Measurements from ENCODE around the gene MAP6. TPM values are rescaled to one million over a fixed set of nuclear protein-coding genes. Genes with fewer than 3 reads are reported as not detected.
"Not testable (repeated sequence)": the region's sequence is repeated elsewhere in the genome, so short reads cannot be mapped to it uniquely, and the experiment has no call there.

Gene MAP6
- total RNA-seq, 2 experiments from 2014 or later = not detected

DNA sequence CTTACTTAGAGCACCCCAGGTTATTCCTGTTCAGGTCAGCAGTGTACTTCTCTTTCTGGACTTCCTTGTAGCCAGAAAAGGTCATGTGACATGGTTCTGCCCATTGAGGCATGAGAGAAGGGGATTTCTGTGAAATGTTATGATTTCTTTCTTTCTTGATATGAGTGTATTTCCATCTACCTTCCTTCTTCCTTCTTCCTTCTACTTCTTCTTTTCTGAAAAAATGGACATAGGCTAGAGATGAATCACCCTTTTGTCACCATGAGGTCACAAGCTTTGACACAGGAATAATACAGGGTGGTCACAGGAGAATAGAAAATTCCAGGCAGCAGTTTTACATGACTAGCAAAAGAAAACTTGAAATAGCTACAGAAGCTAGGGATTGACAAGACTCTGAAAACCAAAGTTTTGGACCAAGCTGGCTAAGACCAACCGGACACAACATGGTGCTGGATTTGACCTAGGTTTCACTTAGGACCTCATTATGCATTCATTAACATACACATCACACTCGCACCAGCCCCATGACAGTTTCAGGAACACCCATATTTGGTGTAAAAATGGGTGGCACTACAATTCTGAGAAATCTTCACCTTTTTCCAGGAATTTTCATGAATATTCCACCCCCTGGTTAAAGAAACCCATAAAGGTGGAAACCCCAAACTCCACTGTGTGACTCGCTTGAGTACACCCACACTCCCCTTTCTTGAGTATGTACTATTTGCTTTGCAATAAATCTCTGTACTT lies 21.2 kb upstream of the MAP6 start:
- Mint-ChIP-seq H3K4me3 (no peak overlapping the region), H3K9me3 (ENCODE audit: insufficient read depth) (peaks cover 5% of the 10 kb centered on the region), H3K27ac (no peak overlapping the region), H3K4me1 (ENCODE audit: low read depth) (peaks cover 6% of the 10 kb centered on the region), H3K27me3 (ENCODE audit: low read depth) (peaks cover 57% of the 10 kb centered on the region), H3K36me3 (ENCODE audit: low read depth) (peaks cover 5% of the 10 kb centered on the region)
- POLR2A ChIA-PET = no interaction called here
- no peak for ATAC-seq
- CTCF ChIA-PET = interaction anchor here (1.3 kb wide), 1 partner anchor 16 kb away, joined by 5 read pairs; no protein-coding TSS in a partner anchor
- DNase-seq = no peak

- CTCF ChIA-PET = interaction anchor here (4.4 kb wide), 1 partner anchor 22 kb away, joined by 14 read pairs; no protein-coding TSS in a partner anchor
Measured at GRCh38 chr11:75683856-75684255, 15.0 kb upstream of the MAP6 start.

GRCh38 chr11:75679566-75679965 lies 10.7 kb upstream of the MAP6 start:
- Mint-ChIP-seq H3K4me1 (ENCODE audit: low read depth) (peaks cover 4% of the 10 kb centered on the region), H3K27me3 (ENCODE audit: low read depth) (peaks cover 36% of the 10 kb centered on the region), H3K36me3 (ENCODE audit: low read depth) (no peaks in the 10 kb centered on the region), H3K4me3 (no peak overlapping the region), H3K27ac (no peak overlapping the region), H3K9me3 (ENCODE audit: insufficient read depth) (peaks cover 2% of the 10 kb centered on the region)
- POLR2A ChIA-PET = no interaction called here
- ATAC-seq (no peak), DNase-seq (no peak)
- CTCF ChIA-PET = no interaction called here

More at GRCh38 chr11:75683856-75684255, 15.0 kb upstream of the MAP6 start:
- H3K36me3 Mint-ChIP-seq (ENCODE audit: low read depth); DNase-seq; H3K4me1 Mint-ChIP-seq (ENCODE audit: low read depth); H3K27ac Mint-ChIP-seq; H3K4me3 Mint-ChIP-seq; ATAC-seq: not testable (repeated sequence)
- peaks cover 12% of the 10 kb centered on the region for H3K9me3 Mint-ChIP-seq (ENCODE audit: insufficient read depth)
- H3K27me3 Mint-ChIP-seq (ENCODE audit: low read depth) = peaks cover 57% of the 10 kb centered on the region
- POLR2A ChIA-PET = interaction anchor here (0.6 kb wide), 1 partner anchor 943 kb away, joined by 4 read pairs; no protein-coding TSS in a partner anchor

DNA sequence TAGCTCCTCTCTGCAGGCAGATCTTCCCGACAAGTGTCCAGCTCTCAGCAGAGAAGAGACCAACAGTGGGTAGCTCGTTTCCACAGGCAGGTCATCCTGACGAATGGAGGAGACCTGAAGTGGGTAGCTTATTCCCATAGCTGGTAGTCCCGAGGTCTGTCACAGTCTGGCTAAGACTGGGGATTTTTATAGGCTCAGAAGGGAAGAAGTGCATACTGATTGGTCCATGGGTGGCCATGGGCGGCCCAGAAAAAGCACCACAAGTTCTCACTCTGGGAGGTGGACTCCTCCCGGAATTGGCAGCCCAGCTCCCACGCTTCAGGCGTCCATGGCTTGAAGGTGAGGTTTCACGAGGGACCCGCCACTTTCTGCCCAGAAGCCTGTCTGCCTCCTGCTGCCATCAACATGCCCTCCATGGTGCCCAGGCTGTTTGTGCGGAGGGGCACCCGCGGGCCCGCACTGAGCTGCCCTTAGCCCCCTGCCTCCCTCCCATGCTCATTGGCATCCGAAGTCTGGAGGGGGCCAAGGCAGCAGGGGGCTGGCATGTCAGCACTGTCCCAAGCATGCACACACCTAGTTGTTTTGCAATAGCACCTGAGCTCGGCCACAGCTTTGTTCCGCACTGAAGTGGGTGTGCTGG lies 9.9 kb upstream of the MAP6 start:
- peaks cover 29% of the 10 kb centered on the region for H3K27me3 Mint-ChIP-seq (ENCODE audit: low read depth)
- ChIA-PET POLR2A (no interaction called here), CTCF (no interaction called here)
- ATAC-seq = no peak
- H3K9me3 Mint-ChIP-seq (ENCODE audit: insufficient read depth) = no peaks in the 10 kb centered on the region
- DNase-seq = no peak
- peaks cover 11% of the 10 kb centered on the region for H3K4me1 Mint-ChIP-seq (ENCODE audit: low read depth)
- H3K27ac Mint-ChIP-seq = no peak overlapping the region
- no peaks in the 10 kb centered on the region for H3K36me3 Mint-ChIP-seq (ENCODE audit: low read depth)
- no peak overlapping the region for H3K4me3 Mint-ChIP-seq

GRCh38 chr11:75677909-75678308 lies 9.1 kb upstream of the MAP6 start:
- no peak for DNase-seq

GRCh38 chr11:75677275-75677674 lies 8.4 kb upstream of the MAP6 start:
- Mint-ChIP-seq H3K4me3 (no peak overlapping the region), H3K36me3 (ENCODE audit: low read depth) (no peaks in the 10 kb centered on the region), H3K9me3 (ENCODE audit: insufficient read depth) (no peaks in the 10 kb centered on the region), H3K27ac (no peak overlapping the region), H3K4me1 (ENCODE audit: low read depth) (peaks cover 13% of the 10 kb centered on the region), H3K27me3 (ENCODE audit: low read depth) (peaks cover 17% of the 10 kb centered on the region)
- ChIA-PET POLR2A (no interaction called here), CTCF (interaction anchor here (3.4 kb wide), 1 partner anchor 29 kb away, joined by 13 read pairs; no protein-coding TSS in a partner anchor)
- ATAC-seq (no peak), DNase-seq (no peak)

More at GRCh38 chr11:75677909-75678308, 9.1 kb upstream of the MAP6 start:
- no peak for ATAC-seq
- Mint-ChIP-seq H3K4me3 (no peak overlapping the region), H3K27ac (no peak overlapping the region), H3K27me3 (ENCODE audit: low read depth) (peaks cover 21% of the 10 kb centered on the region), H3K4me1 (ENCODE audit: low read depth) (peaks cover 13% of the 10 kb centered on the region), H3K9me3 (ENCODE audit: insufficient read depth) (no peaks in the 10 kb centered on the region), H3K36me3 (ENCODE audit: low read depth) (no peaks in the 10 kb centered on the region)
- ChIA-PET POLR2A (interaction anchor here (0.6 to 0.7 kb wide), 3 partner anchors 42 to 1010 kb away, joined by 3 to 4 read pairs (median 3); no protein-coding TSS in a partner anchor), CTCF (no interaction called here)

- H3K27me3 Mint-ChIP-seq (ENCODE audit: low read depth) = peaks cover 40% of the 10 kb centered on the region
Measured at GRCh38 chr11:75673977-75674582, 5.2 kb upstream of the MAP6 start.

GRCh38 chr11:75667831-75668450 lies 897 bp downstream of the MAP6 start:
- Mint-ChIP-seq H3K4me1 (ENCODE audit: low read depth) (peaks cover 11% of the 10 kb centered on the region), H3K27ac (no peak overlapping the region), H3K9me3 (ENCODE audit: insufficient read depth) (no peaks in the 10 kb centered on the region), H3K36me3 (ENCODE audit: low read depth) (no peaks in the 10 kb centered on the region), H3K27me3 (ENCODE audit: low read depth) (peaks cover 72% of the 10 kb centered on the region), H3K4me3 (peak overlapping the region; percentile 76)
- ChIA-PET CTCF (no interaction called here), POLR2A (no interaction called here)
- ATAC-seq = peak; percentile 49
- DNase-seq = peak; percentile 57

More at GRCh38 chr11:75673977-75674582, 5.2 kb upstream of the MAP6 start:
- H3K36me3 Mint-ChIP-seq (ENCODE audit: low read depth) = no peaks in the 10 kb centered on the region
- ATAC-seq (peak; percentile 70), DNase-seq (peak; percentile 53)
- H3K4me1 Mint-ChIP-seq (ENCODE audit: low read depth) = peaks cover 13% of the 10 kb centered on the region
- no peak overlapping the region for H3K4me3 Mint-ChIP-seq
- ChIA-PET CTCF (interaction anchor here (3.4 kb wide), 1 partner anchor 32 kb away, joined by 13 read pairs; no protein-coding TSS in a partner anchor), POLR2A (interaction anchor here (0.7 kb wide), 1 partner anchor 61 kb away, joined by 3 read pairs; no protein-coding TSS in a partner anchor)
- H3K27ac Mint-ChIP-seq = peak overlapping the region; percentile 4
- no peaks in the 10 kb centered on the region for H3K9me3 Mint-ChIP-seq (ENCODE audit: insufficient read depth)

- no peaks in the 10 kb centered on the region for H3K9me3 Mint-ChIP-seq (ENCODE audit: insufficient read depth)
- ATAC-seq (peak; percentile 42), DNase-seq (peak; percentile 26)
- no peaks in the 10 kb centered on the region for H3K36me3 Mint-ChIP-seq (ENCODE audit: low read depth)
- H3K4me3 Mint-ChIP-seq = peak overlapping the region; percentile 22
- H3K27me3 Mint-ChIP-seq (ENCODE audit: low read depth) = peaks cover 73% of the 10 kb centered on the region
- peaks cover 11% of the 10 kb centered on the region for H3K4me1 Mint-ChIP-seq (ENCODE audit: low read depth)
- POLR2A ChIA-PET = no interaction called here
- CTCF ChIA-PET = no interaction called here
- no peak overlapping the region for H3K27ac Mint-ChIP-seq
Measured at GRCh38 chr11:75667255-75667830, 1.5 kb downstream of the MAP6 start.

- H3K4me3 Mint-ChIP-seq = no peak overlapping the region
- CTCF ChIA-PET = interaction anchor here (0.8 to 1.7 kb wide), 2 partner anchors 14 to 508 kb away, joined by 3 to 5 read pairs; no protein-coding TSS in a partner anchor
- H3K36me3 Mint-ChIP-seq (ENCODE audit: low read depth) = no peaks in the 10 kb centered on the region
- DNase-seq (no peak), ATAC-seq (no peak)
- H3K27ac Mint-ChIP-seq = no peak overlapping the region
- H3K27me3 Mint-ChIP-seq (ENCODE audit: low read depth) = peaks cover 65% of the 10 kb centered on the region
- peaks cover 11% of the 10 kb centered on the region for H3K4me1 Mint-ChIP-seq (ENCODE audit: low read depth)
- POLR2A ChIA-PET = no interaction called here
- no peaks in the 10 kb centered on the region for H3K9me3 Mint-ChIP-seq (ENCODE audit: insufficient read depth)
Measured at GRCh38 chr11:75665990-75666389, 2.8 kb downstream of the MAP6 start.

DNA sequence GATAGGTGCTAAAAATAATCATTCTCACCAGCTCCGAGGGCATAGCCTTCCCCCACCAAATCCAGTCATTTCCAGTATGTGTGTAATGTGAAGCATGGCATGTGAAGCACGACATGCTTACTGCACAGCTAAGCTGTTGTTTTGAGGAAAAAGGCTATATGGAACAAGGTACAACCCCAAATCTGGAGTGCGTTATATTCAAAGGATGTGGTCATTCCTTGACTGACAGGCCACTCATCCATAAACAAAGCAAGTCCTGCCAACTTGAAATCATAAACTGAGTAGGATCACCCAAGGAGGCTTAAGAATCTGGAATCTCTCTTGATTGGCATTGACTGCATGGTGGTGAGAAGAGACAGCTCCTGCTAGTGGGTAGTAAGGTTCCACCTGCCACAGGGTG lies 3.7 kb downstream of the MAP6 start:
- ChIA-PET CTCF (interaction anchor here (1.2 to 1.7 kb wide), 2 partner anchors 14 to 41 kb away, joined by 3 to 5 read pairs; no protein-coding TSS in a partner anchor), POLR2A (no interaction called here)
- peaks cover 62% of the 10 kb centered on the region for H3K27me3 Mint-ChIP-seq (ENCODE audit: low read depth)
- H3K27ac Mint-ChIP-seq = no peak overlapping the region
- ATAC-seq (no peak), DNase-seq (no peak)
- no peaks in the 10 kb centered on the region for H3K36me3 Mint-ChIP-seq (ENCODE audit: low read depth)
- H3K4me1 Mint-ChIP-seq (ENCODE audit: low read depth) = peaks cover 11% of the 10 kb centered on the region
- no peak overlapping the region for H3K4me3 Mint-ChIP-seq
- no peaks in the 10 kb centered on the region for H3K9me3 Mint-ChIP-seq (ENCODE audit: insufficient read depth)
